Kidney (tissue), 14 donors: ENCODE results near the gene TMEM74B. TPM values are rescaled to one million over a fixed set of nuclear protein-coding genes. Genes with fewer than 3 reads are reported as not detected.

Experiments used
- DNase-seq, 5 donors: peaks; one replicate each; pipeline ENCODE4 v3.0.0-alpha.2; 2013 to 2020
- FAIRE-seq: peaks from 2 replicates; lab custom pipeline; 2012; peaks lifted over from hg19 to GRCh38; lab: Jason Lieb, UNC
- H3K27ac ChIP-seq, 2 donors: one replicate each; pipeline ENCODE4 v1.7.0; 2013; ENCODE audit warnings: low read depth in 2 of 2, low read length in 2 of 2, inconsistent platforms in 1 of 2
- H3K27me3 ChIP-seq: one replicate; pipeline ENCODE4 v1.7.1; 2013; ENCODE audit warnings: low read length, inconsistent platforms; ENCODE audit not compliant: control insufficient read depth, insufficient read depth
- H3K36me3 ChIP-seq, 3 donors: one replicate each; pipeline versions ENCODE4 v1.7.0 to v1.7.1; 2013; ENCODE audit warnings: low read length in 3 of 3, control low read depth in 1 of 3, inconsistent platforms in 1 of 3; ENCODE audit not compliant: insufficient read depth in 3 of 3, control insufficient read depth in 2 of 3
- H3K4me1 ChIP-seq, 3 donors: one replicate each; pipeline versions ENCODE4 v1.7.0 to v1.7.1; 2013; ENCODE audit warnings: low read length in 3 of 3, inconsistent platforms in 1 of 3, low read depth in 1 of 3; ENCODE audit not compliant: control insufficient read depth in 2 of 3, insufficient read depth in 2 of 3
- H3K4me3 ChIP-seq, 3 donors: one replicate each; pipeline versions ENCODE4 v1.7.0 to v1.8.1; 2013; ENCODE audit warnings: low read length in 3 of 3, control low read depth in 1 of 3, inconsistent platforms in 1 of 3
- H3K9ac ChIP-seq, 3 donors: one replicate each; pipeline versions ENCODE4 v1.7.0 to v1.7.1; 2013; ENCODE audit warnings: low read length in 3 of 3, control low read depth in 1 of 3, inconsistent platforms in 1 of 3
- H3K9me3 ChIP-seq, 3 donors: one replicate each; pipeline versions ENCODE4 v1.7.0 to v1.7.1; 2013; ENCODE audit warnings: low read length in 3 of 3, control low read depth in 1 of 3, inconsistent platforms in 1 of 3; ENCODE audit not compliant: control insufficient read depth in 2 of 3, insufficient read depth in 1 of 3
- intact Hi-C: fragments of 100-400 bp; cut with DNase I; formaldehyde crosslinking; loops from one replicate; pipeline ENCODE4 v1.11.1; 2022
- polyA plus RNA-seq: library from polyadenylated mRNA; stranded (reverse); fragments of 350-450 nt; fragmentation: Illumina TruSeq; extraction: RNeasy Lipid Tissue Mini Kit (QIAGEN cat#74804); gene quantifications from one replicate; pipeline ENCODE4 v1.2.3, GENCODE V29; 2014; ENCODE audit warnings: low read depth, low replicate concordance; ENCODE audit not compliant: insufficient read depth
- total RNA-seq: library from RNA; stranded (reverse); fragmentation: NEBNext Ultra II Directional; extraction: Animal tissue kit (Norgen Biotek cat#: 25700); gene quantifications from one replicate; pipeline ENCODE4 v1.2.1, GENCODE V29; 2021
- TF ChIP-seq, protein P1 (sequence below): IDR thresholded peaks from 3 replicates; pipeline ENCODE4 v1.5.1; 2012; ENCODE audit warnings: mild to moderate bottlenecking, moderate library complexity, borderline replicate concordance; ENCODE audit not compliant: insufficient read depth; ENCODE audit errors: extremely low read depth
- donor health status: control.
- donor health status: control.
- donor health status: control.
- donor health status: control.
- donor health status: control.
- donor health status: DM: yes; HTN: yes; CAD: no.
- donor health status: Normal renal cell carcinoma (clear cell type).

The TMEM74B gene
- total and polyA plus RNA-seq, 2 donors from 2014 or later = 0.54 to 1.6 TPM

DNA sequence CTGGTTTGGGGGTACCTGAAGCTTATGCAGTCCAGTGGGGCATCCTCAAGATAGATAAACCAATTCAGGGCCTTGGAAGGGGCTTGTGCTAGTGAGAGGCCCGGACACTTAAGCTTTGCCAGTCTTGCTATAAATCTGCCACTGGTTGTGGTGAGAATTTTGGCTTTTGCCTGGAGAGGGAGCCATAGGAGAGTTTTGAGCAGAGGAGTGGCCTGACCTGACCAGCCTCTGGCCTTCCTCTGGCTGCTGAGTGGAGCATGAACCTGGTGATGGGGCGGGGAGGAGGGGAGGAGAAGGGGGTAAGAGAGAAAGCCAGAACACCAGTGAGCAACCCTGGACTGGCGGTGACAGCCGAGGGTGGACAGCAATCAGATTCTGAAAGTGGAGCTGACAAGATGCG lies 7.1 kb downstream of the TMEM74B start:
- TF ChIP-seq, protein P1, sequence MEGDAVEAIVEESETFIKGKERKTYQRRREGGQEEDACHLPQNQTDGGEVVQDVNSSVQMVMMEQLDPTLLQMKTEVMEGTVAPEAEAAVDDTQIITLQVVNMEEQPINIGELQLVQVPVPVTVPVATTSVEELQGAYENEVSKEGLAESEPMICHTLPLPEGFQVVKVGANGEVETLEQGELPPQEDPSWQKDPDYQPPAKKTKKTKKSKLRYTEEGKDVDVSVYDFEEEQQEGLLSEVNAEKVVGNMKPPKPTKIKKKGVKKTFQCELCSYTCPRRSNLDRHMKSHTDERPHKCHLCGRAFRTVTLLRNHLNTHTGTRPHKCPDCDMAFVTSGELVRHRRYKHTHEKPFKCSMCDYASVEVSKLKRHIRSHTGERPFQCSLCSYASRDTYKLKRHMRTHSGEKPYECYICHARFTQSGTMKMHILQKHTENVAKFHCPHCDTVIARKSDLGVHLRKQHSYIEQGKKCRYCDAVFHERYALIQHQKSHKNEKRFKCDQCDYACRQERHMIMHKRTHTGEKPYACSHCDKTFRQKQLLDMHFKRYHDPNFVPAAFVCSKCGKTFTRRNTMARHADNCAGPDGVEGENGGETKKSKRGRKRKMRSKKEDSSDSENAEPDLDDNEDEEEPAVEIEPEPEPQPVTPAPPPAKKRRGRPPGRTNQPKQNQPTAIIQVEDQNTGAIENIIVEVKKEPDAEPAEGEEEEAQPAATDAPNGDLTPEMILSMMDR = no peak
- Histone ChIP-seq H3K9me3 (no peaks in the 10 kb centered on the region), H3K4me1 (no peaks in the 10 kb centered on the region), H3K4me3 (no peak overlapping the region), H3K27me3 (no peaks in the 10 kb centered on the region), H3K9ac (no peak overlapping the region), H3K36me3 (peaks cover 0 to 3% (median 0%) of the 10 kb centered on the region in 3 donors), H3K27ac (no peak overlapping the region)
- peak in 2 of 5 donors; percentile 9 to 11 for DNase-seq
- FAIRE-seq = no peak
- intact Hi-C loops = no loop called here

DNA sequence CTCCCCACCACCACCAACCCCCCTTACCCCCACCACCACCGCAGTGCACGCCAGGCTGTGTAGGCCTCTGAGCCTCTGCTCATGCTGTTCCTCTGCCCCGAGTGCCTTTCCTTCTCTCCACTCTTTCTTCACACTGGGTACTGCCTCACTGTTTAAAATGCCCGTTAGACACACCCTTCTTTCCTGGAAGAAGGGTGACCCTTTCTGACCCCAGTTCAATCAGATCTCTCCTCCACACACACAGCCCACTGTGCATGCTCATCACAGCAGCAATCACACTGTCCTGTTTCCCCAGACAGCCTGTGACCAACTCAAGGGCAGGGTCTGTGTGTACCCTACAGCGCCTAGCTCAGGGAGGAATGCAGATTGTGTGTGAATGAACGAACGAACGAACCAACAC lies 10.0 kb downstream of the TMEM74B start:
- H3K27ac ChIP-seq = no peak overlapping the region
- DNase-seq (no peak), FAIRE-seq (no peak)
- no peak overlapping the region for H3K9ac ChIP-seq
- no peak overlapping the region for H3K4me3 ChIP-seq
- H3K9me3 ChIP-seq = no peaks in the 10 kb centered on the region
- peaks cover 0 to 12% (median 6%) of the 10 kb centered on the region in 3 donors for H3K36me3 ChIP-seq
- intact Hi-C loops = no loop called here
- TF ChIP-seq, protein P1 = no peak
- no peaks in the 10 kb centered on the region for H3K4me1 ChIP-seq
- H3K27me3 ChIP-seq = no peaks in the 10 kb centered on the region

DNA sequence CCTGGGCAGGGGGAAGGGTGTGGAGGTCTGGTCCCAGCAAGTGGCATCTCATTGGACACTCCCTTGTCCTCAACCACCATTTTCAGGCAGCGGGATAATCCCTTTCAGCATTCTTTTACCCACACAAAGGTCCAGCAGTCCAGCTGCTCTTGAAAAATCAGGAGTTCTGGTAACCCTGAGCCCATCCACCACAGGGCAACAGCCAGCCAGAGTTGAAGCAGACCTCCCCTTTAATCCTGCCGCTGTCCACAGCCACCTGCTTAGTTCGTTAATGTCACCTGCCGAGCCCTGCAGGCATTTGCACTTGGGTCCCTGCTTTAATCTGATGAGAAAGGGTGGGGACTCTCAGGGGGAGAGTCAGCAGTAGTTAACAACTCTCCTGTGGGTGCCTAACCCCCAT lies 11.1 kb downstream of the TMEM74B start:
- Histone ChIP-seq H3K27me3 (no peaks in the 10 kb centered on the region), H3K9ac (no peak overlapping the region), H3K4me3 (no peak overlapping the region), H3K9me3 (no peaks in the 10 kb centered on the region), H3K4me1 (no peaks in the 10 kb centered on the region), H3K27ac (no peak overlapping the region), H3K36me3 (peaks cover 5 to 18% (median 17%) of the 10 kb centered on the region in 3 donors)
- TF ChIP-seq, protein P1 = no peak
- no peak for FAIRE-seq
- no peak for DNase-seq
- intact Hi-C loops = no loop called here
